HCT116 (cell line): Measurements from ENCODE around the gene GABBR2.

Experiments
- CEBPB ChIP-seq: IDR thresholded peaks from 2 replicates; pipeline ENCODE4 v1.6.1; 2012; ENCODE audit warnings: low read depth
- ELF1 ChIP-seq: IDR thresholded peaks from 2 replicates; pipeline ENCODE4 v1.6.1; 2012; ENCODE audit warnings: low read depth, borderline replicate concordance
- EZH2 ChIP-seq: fragments of 200-600 bp; sonication (generic); IDR thresholded peaks from 2 replicates; pipeline ENCODE4 v1.6.1; 2017; ENCODE audit warnings: antibody characterized with exemption, mixed run types
- EZH2phosphoT487 ChIP-seq: fragments of 200-600 bp; IDR thresholded peaks from 2 replicates; pipeline ENCODE4 v1.6.1; 2018; ENCODE audit warnings: antibody characterized with exemption, borderline replicate concordance
- POLR2A ChIP-seq: IDR thresholded peaks from 2 replicates; pipeline ENCODE4 v1.7.0; 2011; ENCODE audit warnings: borderline replicate concordance; ENCODE audit not compliant: insufficient read depth, insufficient read length; ENCODE audit errors: extremely low read depth
- POLR2AphosphoS5 ChIP-seq: IDR thresholded peaks from 2 replicates; pipeline ENCODE4 v1.6.1; 2011; ENCODE audit warnings: mild to moderate bottlenecking, low read depth, low read length, moderate library complexity
- SIN3A ChIP-seq: IDR thresholded peaks from 2 replicates; pipeline ENCODE4 v1.6.1; 2012; ENCODE audit warnings: low read depth
- SRF ChIP-seq: IDR thresholded peaks from 2 replicates; pipeline ENCODE4 v1.6.1; 2012; ENCODE audit warnings: low read depth
- TCF7L2 ChIP-seq: IDR thresholded peaks from 2 replicates; pipeline ENCODE4 v1.7.0; 2011; ENCODE audit warnings: borderline replicate concordance, inconsistent platforms; ENCODE audit not compliant: insufficient read depth, insufficient read length; ENCODE audit errors: extremely low read depth
- TF ChIP-seq, protein P1 (sequence below), 3 experiments: fragments of 200-600 bp in 1 of 3; sonication (generic) in 1 of 3; IDR thresholded peaks in 2 of 3; conservative IDR thresholded peaks in 1 of 3; 2 replicates each; pipeline ENCODE4 v1.5.1; 2012 to 2017; ENCODE audit warnings: low read depth in 2 of 3, low read length in 2 of 3, antibody characterized with exemption in 1 of 3, borderline replicate concordance in 1 of 3, control low read depth in 1 of 3, mild to moderate bottlenecking in 1 of 3, mixed read lengths in 1 of 3, mixed run types in 1 of 3, moderate library complexity in 1 of 3; ENCODE audit not compliant: insufficient read depth in 1 of 3

DNA sequence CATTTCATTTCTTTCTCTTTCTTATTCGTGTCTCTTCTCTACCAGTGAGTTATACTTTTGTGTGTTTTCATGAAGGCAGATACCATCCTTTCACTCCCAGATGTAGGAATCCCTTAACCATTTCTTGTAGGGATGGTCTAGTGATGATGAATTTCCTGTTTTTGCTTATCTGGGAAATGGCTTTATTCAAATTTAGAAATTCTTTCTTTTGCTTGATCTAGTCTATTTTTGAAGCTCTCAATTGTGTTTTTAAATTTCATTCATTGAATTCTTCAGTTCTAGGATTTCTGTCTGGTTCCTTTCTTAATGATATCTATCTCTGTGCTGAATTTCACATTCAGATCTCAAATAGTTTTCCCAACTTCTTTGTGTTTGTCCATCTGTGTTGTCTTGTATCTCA, 357.4 kb downstream of the GABBR2 start:
- TF ChIP-seq POLR2A (no peak), EZH2 (no peak), TCF7L2 (no peak), ELF1 (no peak), EZH2phosphoT487 (no peak), CEBPB (no peak), SRF (no peak), POLR2AphosphoS5 (no peak), SIN3A (no peak)
- TF ChIP-seq, protein P1, sequence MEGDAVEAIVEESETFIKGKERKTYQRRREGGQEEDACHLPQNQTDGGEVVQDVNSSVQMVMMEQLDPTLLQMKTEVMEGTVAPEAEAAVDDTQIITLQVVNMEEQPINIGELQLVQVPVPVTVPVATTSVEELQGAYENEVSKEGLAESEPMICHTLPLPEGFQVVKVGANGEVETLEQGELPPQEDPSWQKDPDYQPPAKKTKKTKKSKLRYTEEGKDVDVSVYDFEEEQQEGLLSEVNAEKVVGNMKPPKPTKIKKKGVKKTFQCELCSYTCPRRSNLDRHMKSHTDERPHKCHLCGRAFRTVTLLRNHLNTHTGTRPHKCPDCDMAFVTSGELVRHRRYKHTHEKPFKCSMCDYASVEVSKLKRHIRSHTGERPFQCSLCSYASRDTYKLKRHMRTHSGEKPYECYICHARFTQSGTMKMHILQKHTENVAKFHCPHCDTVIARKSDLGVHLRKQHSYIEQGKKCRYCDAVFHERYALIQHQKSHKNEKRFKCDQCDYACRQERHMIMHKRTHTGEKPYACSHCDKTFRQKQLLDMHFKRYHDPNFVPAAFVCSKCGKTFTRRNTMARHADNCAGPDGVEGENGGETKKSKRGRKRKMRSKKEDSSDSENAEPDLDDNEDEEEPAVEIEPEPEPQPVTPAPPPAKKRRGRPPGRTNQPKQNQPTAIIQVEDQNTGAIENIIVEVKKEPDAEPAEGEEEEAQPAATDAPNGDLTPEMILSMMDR (IDR thresholded peaks at IDR 0.05 in 2 of 3, conservative IDR thresholded peaks at IDR 0.05 in 1 of 3; ENCODE audit: borderline replicate concordance in 1 of 3, insufficient read depth in 1 of 3, low read depth in 2 of 3, low read length in 2 of 3): no peak
